Ishikawa (cell line): Measurements from ENCODE around the gene KRAS.

Experiments used
- CEBPB ChIP-seq: IDR thresholded peaks from 2 replicates; pipeline ENCODE4 v1.6.1; 2012
- CREB1 ChIP-seq: IDR thresholded peaks from 2 replicates; pipeline ENCODE4 v1.6.1; 2012; ENCODE audit warnings: low read depth
- EGR1 ChIP-seq: IDR thresholded peaks from 2 replicates; pipeline ENCODE4 v1.6.1; 2012
- EP300 ChIP-seq: IDR thresholded peaks from 2 replicates; pipeline ENCODE4 v1.6.1; 2012; ENCODE audit warnings: borderline replicate concordance
- FOXM1 ChIP-seq: IDR thresholded peaks from 2 replicates; pipeline ENCODE4 v1.6.1; 2012; ENCODE audit warnings: low read depth, borderline replicate concordance
- NFIC ChIP-seq: IDR thresholded peaks from 2 replicates; pipeline ENCODE4 v1.6.1; 2012
- RAD21 ChIP-seq: IDR thresholded peaks from 2 replicates; pipeline ENCODE4 v1.6.1; 2012; ENCODE audit warnings: low read depth
- TAF1 ChIP-seq: IDR thresholded peaks from 2 replicates; pipeline ENCODE4 v1.6.1; 2012; ENCODE audit warnings: low read depth, mild to moderate bottlenecking
- TCF12 ChIP-seq: IDR thresholded peaks from 2 replicates; pipeline ENCODE4 v1.6.1; 2012; ENCODE audit warnings: low read depth
- TEAD4 ChIP-seq: IDR thresholded peaks from 2 replicates; pipeline ENCODE4 v1.6.1; 2012
- USF1 ChIP-seq: IDR thresholded peaks from 2 replicates; pipeline ENCODE4 v1.6.1; 2012
- YY1 ChIP-seq: IDR thresholded peaks from 2 replicates; pipeline ENCODE4 v1.6.1; 2012; ENCODE audit warnings: low read depth
- ZBTB7A ChIP-seq: IDR thresholded peaks from 2 replicates; pipeline ENCODE4 v1.6.1; 2012; ENCODE audit warnings: low read depth
- TF ChIP-seq, protein P1 (sequence below): IDR thresholded peaks from 2 replicates; pipeline ENCODE4 v1.6.1; 2012
- TF ChIP-seq, protein P2 (sequence below): IDR thresholded peaks from 2 replicates; pipeline ENCODE4 v1.6.1; 2012; ENCODE audit warnings: low read depth, mild to moderate bottlenecking

The KRAS gene

DNA sequence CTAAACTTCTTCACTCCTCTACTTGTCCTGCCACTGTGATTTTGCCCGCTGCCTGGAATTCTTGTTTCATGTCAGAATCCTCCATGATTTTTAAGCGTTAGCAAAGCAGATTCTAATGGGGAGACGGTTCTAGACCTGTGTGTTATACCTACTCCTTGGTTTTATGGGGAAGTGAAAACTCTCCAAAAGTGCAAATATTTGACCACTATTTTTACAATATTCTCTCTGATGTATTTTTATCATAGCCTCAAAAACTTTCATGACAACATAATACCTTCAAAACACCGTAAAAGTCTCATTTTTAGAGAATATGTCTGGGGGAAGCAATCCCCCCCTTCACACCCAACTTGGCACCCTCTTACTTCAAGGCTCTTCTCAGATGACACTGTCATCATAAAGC is 12.9 kb upstream of the KRAS start:
- TF ChIP-seq RAD21 (no peak), ZBTB7A (no peak), TCF12 (no peak), EGR1 (no peak), EP300 (no peak), TEAD4 (no peak), CREB1 (no peak), YY1 (no peak), CEBPB (no peak), TAF1 (no peak), NFIC (no peak), USF1 (no peak), FOXM1 (no peak)
- TF ChIP-seq, protein P1, sequence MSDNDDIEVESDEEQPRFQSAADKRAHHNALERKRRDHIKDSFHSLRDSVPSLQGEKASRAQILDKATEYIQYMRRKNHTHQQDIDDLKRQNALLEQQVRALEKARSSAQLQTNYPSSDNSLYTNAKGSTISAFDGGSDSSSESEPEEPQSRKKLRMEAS = no peak
- TF ChIP-seq, protein P2, sequence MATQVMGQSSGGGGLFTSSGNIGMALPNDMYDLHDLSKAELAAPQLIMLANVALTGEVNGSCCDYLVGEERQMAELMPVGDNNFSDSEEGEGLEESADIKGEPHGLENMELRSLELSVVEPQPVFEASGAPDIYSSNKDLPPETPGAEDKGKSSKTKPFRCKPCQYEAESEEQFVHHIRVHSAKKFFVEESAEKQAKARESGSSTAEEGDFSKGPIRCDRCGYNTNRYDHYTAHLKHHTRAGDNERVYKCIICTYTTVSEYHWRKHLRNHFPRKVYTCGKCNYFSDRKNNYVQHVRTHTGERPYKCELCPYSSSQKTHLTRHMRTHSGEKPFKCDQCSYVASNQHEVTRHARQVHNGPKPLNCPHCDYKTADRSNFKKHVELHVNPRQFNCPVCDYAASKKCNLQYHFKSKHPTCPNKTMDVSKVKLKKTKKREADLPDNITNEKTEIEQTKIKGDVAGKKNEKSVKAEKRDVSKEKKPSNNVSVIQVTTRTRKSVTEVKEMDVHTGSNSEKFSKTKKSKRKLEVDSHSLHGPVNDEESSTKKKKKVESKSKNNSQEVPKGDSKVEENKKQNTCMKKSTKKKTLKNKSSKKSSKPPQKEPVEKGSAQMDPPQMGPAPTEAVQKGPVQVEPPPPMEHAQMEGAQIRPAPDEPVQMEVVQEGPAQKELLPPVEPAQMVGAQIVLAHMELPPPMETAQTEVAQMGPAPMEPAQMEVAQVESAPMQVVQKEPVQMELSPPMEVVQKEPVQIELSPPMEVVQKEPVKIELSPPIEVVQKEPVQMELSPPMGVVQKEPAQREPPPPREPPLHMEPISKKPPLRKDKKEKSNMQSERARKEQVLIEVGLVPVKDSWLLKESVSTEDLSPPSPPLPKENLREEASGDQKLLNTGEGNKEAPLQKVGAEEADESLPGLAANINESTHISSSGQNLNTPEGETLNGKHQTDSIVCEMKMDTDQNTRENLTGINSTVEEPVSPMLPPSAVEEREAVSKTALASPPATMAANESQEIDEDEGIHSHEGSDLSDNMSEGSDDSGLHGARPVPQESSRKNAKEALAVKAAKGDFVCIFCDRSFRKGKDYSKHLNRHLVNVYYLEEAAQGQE = no peak

DNA sequence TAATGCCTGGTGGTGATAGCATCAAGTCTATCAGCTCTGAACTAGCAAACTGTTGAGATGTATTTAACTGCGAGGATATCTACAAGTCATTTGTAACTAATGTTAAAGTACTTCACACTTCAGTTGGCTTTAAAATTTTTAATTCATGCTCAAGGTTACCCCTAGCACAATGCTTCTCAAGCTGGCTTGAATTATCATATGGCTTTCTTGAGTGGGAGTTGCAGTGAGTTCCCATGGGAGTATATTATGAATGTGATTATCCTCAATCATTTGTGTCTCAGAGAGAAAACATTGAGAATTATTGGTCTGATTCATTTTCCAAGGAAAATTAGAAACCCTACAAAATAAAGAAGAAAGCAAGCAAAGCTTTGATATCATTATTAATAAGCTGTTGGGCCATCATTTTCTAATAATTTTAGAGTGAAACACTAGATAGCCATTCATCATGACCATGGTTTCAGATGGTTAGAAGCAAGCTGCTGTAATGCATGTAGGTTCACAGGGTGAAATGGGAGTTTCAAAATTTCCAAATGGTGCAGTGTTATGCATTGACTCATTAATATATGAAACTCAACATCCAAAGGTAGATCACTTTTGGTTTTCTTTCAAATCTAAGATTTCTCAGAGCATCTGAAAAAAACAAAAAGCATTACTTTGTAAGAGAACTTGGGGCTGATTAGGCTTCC is 11.8 kb upstream of the KRAS start:
- no peak for TF ChIP-seq EP300
- no peak for TF ChIP-seq ZBTB7A
- TF ChIP-seq NFIC = no peak
- TF ChIP-seq, protein P2 = no peak
- TF ChIP-seq TEAD4 = no peak
- no peak for TF ChIP-seq CREB1
- no peak for TF ChIP-seq EGR1
- no peak for TF ChIP-seq TAF1
- no peak for TF ChIP-seq TCF12
- TF ChIP-seq USF1 = no peak

GRCh38 chr12:25257590-25258324 is 7.0 kb upstream of the KRAS start:
- TF ChIP-seq CEBPB = no peak
- TF ChIP-seq RAD21 = no peak
- no peak for TF ChIP-seq ZBTB7A
- no peak for TF ChIP-seq YY1
- TF ChIP-seq FOXM1 = no peak
- TF ChIP-seq, protein P2 = no peak
- TF ChIP-seq TCF12 = no peak
- no peak for TF ChIP-seq EGR1
- TF ChIP-seq USF1 = no peak
- TF ChIP-seq CREB1 = no peak
- no peak for TF ChIP-seq EP300
- TF ChIP-seq, protein P1 = no peak
- no peak for TF ChIP-seq TEAD4
- TF ChIP-seq TAF1 = no peak

DNA sequence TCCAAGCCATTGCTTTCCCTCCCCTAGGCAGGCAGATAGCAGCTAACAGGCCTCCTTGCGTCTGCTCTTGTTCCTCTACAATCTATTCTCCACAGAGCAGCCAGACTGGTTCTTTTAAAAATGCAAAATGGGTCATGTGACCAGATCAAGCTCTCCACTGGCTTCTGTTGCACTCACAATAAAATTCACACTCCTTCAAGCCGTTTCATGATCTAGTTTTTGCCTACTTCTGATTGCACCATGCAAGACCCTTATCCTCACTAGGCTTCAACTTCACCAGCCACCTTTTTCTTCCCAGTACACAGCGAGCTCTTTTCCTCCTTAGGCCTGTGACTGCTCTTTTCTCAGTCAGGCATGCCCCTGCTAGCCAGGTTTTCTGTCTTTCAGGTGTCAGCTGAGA is 6.1 kb upstream of the KRAS start:
- TF ChIP-seq CEBPB (no peak), USF1 (peak; percentile 83), TEAD4 (no peak), NFIC (no peak), EGR1 (no peak), TCF12 (no peak), FOXM1 (no peak)
